ENCODE data around the gene NR1D1. TPM values are rescaled to one million over a fixed set of nuclear protein-coding genes. Genes with fewer than 3 reads are reported as not detected.
A peak's percentile ranks its signal among the peaks of the same experiment; 100 is the strongest.

The NR1D1 gene
- total and polyA plus RNA-seq, 2 of the 13 experiments (the other 11 are each of a cell fraction or from before 2014, with no cell fraction given): 2.1 to 2.7 TPM

DNA sequence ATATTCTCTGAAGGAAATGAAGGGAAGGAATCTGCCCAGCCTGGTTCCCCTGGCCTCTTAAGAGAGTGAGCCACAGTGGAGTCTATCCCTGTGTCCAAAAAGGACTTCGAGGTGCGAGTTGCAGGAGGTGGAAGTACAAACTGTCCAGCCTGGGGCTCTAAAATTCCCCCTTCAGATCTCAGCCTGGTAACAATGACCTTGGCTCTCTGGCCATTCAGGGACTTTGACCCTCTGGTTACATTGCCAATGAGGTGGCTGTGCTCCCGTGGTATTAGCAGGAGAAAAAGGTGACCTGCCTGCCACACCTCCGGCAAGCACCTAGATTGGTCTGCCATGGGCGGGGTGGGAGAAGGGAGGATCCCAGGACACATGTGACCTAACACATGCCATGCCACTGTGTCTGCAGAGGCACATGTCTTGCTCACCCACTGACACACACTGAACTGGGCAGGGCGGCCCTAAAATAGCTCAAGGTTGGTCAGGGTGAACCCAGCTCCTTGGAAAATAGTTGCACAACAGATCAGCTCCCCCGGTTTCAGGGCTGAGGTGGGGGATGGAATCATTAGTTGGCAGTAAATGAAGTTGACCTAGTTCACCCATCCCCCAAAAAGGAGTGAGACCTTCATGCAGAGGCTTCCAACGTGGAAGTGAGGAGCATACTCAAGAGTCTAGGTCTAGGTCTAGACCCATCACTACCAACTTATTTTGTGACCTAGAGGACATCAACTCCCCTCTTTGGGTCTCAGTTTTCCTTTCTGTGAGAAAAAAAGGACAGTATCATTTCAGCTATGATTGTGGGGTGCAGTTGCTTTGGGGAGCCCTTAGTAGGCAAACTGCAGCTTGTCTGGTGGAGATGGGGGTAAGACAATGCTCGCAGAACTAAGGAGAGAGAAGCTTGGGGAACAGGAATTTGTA is 2.2 kb downstream of the NR1D1 start (continued):
- TF ChIP-seq, protein P1, sequence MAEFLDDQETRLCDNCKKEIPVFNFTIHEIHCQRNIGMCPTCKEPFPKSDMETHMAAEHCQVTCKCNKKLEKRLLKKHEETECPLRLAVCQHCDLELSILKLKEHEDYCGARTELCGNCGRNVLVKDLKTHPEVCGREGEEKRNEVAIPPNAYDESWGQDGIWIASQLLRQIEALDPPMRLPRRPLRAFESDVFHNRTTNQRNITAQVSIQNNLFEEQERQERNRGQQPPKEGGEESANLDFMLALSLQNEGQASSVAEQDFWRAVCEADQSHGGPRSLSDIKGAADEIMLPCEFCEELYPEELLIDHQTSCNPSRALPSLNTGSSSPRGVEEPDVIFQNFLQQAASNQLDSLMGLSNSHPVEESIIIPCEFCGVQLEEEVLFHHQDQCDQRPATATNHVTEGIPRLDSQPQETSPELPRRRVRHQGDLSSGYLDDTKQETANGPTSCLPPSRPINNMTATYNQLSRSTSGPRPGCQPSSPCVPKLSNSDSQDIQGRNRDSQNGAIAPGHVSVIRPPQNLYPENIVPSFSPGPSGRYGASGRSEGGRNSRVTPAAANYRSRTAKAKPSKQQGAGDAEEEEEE (CRISPR knock-in tag; IDR thresholded peaks at IDR 0.05; ENCODE audit: borderline replicate concordance): no peak
- TF ChIP-seq MED8 (CRISPR knock-in tag; IDR thresholded peaks at IDR 0.05; ENCODE audit: insufficient replicate concordance) (peak; percentile 91), ZNF333 (CRISPR knock-in tag; IDR thresholded peaks at IDR 0.05; ENCODE audit: borderline replicate concordance) (peak; percentile 97), ESRRA (CRISPR knock-in tag; IDR thresholded peaks at IDR 0.05; ENCODE audit: low read depth) (peak; percentile 99), ZFP41 (CRISPR knock-in tag; IDR thresholded peaks at IDR 0.05; ENCODE audit: borderline replicate concordance) (peak; percentile 96; the same call in 1 of the 2 replicates), CBX1 (IDR thresholded peaks at IDR 0.05; ENCODE audit: low read depth) (no peak), HNF4A (CRISPR knock-in tag; IDR thresholded peaks at IDR 0.05) (peak; percentile 98), ELF3 (CRISPR knock-in tag; IDR thresholded peaks at IDR 0.05) (peak; percentile 64), TGIF2 (CRISPR knock-in tag; IDR thresholded peaks at IDR 0.05) (peak; percentile 95), ZNF44 (CRISPR knock-in tag; IDR thresholded peaks at IDR 0.05) (peak; percentile 25), ERF (CRISPR knock-in tag; IDR thresholded peaks at IDR 0.05) (peak; percentile 94; the same call in 1 of the 2 replicates), NCOA2 (CRISPR knock-in tag; IDR thresholded peaks at IDR 0.05) (peak; percentile 56), MYNN (CRISPR knock-in tag; IDR thresholded peaks at IDR 0.05; ENCODE audit: low read depth) (0 out of 2 replicates have a peak, but pooled peaks have one; percentile 13), ZNF777 (CRISPR knock-in tag; IDR thresholded peaks at IDR 0.05) (0 out of 2 replicates have a peak, but pooled peaks have one; percentile 4), ZNF850 (CRISPR knock-in tag; conservative IDR thresholded peaks at IDR 0.05) (0 out of 2 replicates have a peak, but pooled peaks have one; percentile 7), KDM6A (CRISPR knock-in tag; IDR thresholded peaks at IDR 0.05; ENCODE audit: low read depth) (peak; percentile 76; the same call in 1 of the 2 replicates)
- TF ChIP-seq, protein P2, sequence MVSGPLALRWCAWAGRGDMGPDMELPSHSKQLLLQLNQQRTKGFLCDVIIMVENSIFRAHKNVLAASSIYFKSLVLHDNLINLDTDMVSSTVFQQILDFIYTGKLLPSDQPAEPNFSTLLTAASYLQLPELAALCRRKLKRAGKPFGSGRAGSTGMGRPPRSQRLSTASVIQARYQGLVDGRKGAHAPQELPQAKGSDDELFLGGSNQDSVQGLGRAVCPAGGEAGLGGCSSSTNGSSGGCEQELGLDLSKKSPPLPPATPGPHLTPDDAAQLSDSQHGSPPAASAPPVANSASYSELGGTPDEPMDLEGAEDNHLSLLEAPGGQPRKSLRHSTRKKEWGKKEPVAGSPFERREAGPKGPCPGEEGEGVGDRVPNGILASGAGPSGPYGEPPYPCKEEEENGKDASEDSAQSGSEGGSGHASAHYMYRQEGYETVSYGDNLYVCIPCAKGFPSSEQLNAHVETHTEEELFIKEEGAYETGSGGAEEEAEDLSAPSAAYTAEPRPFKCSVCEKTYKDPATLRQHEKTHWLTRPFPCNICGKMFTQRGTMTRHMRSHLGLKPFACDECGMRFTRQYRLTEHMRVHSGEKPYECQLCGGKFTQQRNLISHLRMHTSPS (CRISPR knock-in tag; IDR thresholded peaks at IDR 0.05; ENCODE audit: low read depth): peak; percentile 94
- TF ChIP-seq, protein P3, sequence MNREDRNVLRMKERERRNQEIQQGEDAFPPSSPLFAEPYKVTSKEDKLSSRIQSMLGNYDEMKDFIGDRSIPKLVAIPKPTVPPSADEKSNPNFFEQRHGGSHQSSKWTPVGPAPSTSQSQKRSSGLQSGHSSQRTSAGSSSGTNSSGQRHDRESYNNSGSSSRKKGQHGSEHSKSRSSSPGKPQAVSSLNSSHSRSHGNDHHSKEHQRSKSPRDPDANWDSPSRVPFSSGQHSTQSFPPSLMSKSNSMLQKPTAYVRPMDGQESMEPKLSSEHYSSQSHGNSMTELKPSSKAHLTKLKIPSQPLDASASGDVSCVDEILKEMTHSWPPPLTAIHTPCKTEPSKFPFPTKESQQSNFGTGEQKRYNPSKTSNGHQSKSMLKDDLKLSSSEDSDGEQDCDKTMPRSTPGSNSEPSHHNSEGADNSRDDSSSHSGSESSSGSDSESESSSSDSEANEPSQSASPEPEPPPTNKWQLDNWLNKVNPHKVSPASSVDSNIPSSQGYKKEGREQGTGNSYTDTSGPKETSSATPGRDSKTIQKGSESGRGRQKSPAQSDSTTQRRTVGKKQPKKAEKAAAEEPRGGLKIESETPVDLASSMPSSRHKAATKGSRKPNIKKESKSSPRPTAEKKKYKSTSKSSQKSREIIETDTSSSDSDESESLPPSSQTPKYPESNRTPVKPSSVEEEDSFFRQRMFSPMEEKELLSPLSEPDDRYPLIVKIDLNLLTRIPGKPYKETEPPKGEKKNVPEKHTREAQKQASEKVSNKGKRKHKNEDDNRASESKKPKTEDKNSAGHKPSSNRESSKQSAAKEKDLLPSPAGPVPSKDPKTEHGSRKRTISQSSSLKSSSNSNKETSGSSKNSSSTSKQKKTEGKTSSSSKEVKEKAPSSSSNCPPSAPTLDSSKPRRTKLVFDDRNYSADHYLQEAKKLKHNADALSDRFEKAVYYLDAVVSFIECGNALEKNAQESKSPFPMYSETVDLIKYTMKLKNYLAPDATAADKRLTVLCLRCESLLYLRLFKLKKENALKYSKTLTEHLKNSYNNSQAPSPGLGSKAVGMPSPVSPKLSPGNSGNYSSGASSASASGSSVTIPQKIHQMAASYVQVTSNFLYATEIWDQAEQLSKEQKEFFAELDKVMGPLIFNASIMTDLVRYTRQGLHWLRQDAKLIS (CRISPR knock-in tag; IDR thresholded peaks at IDR 0.05): 0 out of 2 replicates have a peak, but pooled peaks have one; percentile 26
- TF ChIP-seq, protein P4, sequence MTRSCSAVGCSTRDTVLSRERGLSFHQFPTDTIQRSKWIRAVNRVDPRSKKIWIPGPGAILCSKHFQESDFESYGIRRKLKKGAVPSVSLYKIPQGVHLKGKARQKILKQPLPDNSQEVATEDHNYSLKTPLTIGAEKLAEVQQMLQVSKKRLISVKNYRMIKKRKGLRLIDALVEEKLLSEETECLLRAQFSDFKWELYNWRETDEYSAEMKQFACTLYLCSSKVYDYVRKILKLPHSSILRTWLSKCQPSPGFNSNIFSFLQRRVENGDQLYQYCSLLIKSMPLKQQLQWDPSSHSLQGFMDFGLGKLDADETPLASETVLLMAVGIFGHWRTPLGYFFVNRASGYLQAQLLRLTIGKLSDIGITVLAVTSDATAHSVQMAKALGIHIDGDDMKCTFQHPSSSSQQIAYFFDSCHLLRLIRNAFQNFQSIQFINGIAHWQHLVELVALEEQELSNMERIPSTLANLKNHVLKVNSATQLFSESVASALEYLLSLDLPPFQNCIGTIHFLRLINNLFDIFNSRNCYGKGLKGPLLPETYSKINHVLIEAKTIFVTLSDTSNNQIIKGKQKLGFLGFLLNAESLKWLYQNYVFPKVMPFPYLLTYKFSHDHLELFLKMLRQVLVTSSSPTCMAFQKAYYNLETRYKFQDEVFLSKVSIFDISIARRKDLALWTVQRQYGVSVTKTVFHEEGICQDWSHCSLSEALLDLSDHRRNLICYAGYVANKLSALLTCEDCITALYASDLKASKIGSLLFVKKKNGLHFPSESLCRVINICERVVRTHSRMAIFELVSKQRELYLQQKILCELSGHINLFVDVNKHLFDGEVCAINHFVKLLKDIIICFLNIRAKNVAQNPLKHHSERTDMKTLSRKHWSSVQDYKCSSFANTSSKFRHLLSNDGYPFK (CRISPR knock-in tag; IDR thresholded peaks at IDR 0.05; ENCODE audit: borderline replicate concordance): peak; percentile 79
